HepG2 (cell line): ENCODE results near the gene MEGF11. TPM values are rescaled to one million over a fixed set of nuclear protein-coding genes. Genes with fewer than 3 reads are reported as not detected.

Experiments
- ATAC-seq: fragments of 200-7000 bp; cut with Tn5 transposase; 3 replicates; pipeline ENCODE4 v1.9.1; 2020; ENCODE audit warnings: mild to moderate bottlenecking, moderate library complexity
- BruUV-seq: library from RNA; stranded (reverse); fragments of 400-500 nt; replicated peaks from 2 replicates; lab custom pipeline; 2021; lab: Mats Ljungman, UMichigan
- CTCF ChIA-PET: fragments of 300-600 bp; formaldehyde crosslinking; extraction: SDS; loops from one replicate; lab custom pipeline; 2021; ENCODE audit warnings: low total read pairs, inconsistent platforms, low intra/inter-chr PET ratio; lab: Yijun Ruan, JAX
- POLR2A ChIA-PET: fragments of 350-600 bp; sonication (Branson Sonifier 250); formaldehyde crosslinking; loops from one replicate; lab custom pipeline; 2020; ENCODE audit warnings: antibody characterized with exemption, inconsistent platforms; lab: Yijun Ruan, JAX
- DNase-seq: peaks from one replicate; pipeline ENCODE4 v3.0.0-alpha.2; 2015; ENCODE audit warnings: low spot score
- FAIRE-seq: peaks from 3 replicates; lab custom pipeline; 2011; peaks lifted over from hg19 to GRCh38; lab: Jason Lieb, UNC
- H2AFZ ChIP-seq: one replicate; pipeline ENCODE4 v1.6.1; 2011; ENCODE audit warnings: low read length, inconsistent platforms
- H3K27ac ChIP-seq: fragments of 300-600 bp; 3 replicates; pipeline ENCODE4 v1.8.0; 2011; ENCODE audit warnings: mixed run types, mild to moderate bottlenecking, mixed read lengths, low read length, inconsistent platforms; ENCODE audit not compliant: insufficient read depth; ENCODE audit errors: extremely low read length
- H3K27me3 ChIP-seq, 2 experiments: fragments of 200-600 bp in 1 of 2; 2 replicates in 1 of 2; 3 replicates in 1 of 2; pipeline versions ENCODE4 v1.6.0 to v1.8.0; 2011; ENCODE audit warnings: low read length in 2 of 2, mild to moderate bottlenecking in 2 of 2, moderate library complexity in 2 of 2, inconsistent platforms in 1 of 2; ENCODE audit not compliant: insufficient read depth in 2 of 2, control insufficient read depth in 1 of 2
- H3K36me3 ChIP-seq, 2 experiments: fragments of 200-600 bp in 1 of 2; replicated peaks in 1 of 2; 2 replicates in 1 of 2; 3 replicates in 1 of 2; pipeline versions ENCODE4 v1.5.1 to v1.8.0; 2011; ENCODE audit warnings: low read length in 2 of 2, inconsistent platforms in 1 of 2; ENCODE audit not compliant: insufficient read depth in 2 of 2, control insufficient read depth in 1 of 2
- H3K4me1 ChIP-seq: 2 replicates; pipeline ENCODE4 v1.5.1; 2012; ENCODE audit warnings: low read length, inconsistent platforms; ENCODE audit not compliant: insufficient read depth
- H3K4me2 ChIP-seq: 2 replicates; pipeline ENCODE4 v1.6.0; 2011; ENCODE audit warnings: low read depth, low read length, inconsistent platforms
- H3K4me3 ChIP-seq, 3 experiments: fragments of 200-600 bp in 1 of 3; sonication (generic), shearing (Covaris generic) in 1 of 3; replicated peaks in 1 of 3; 2 replicates each; pipeline ENCODE4 v1.5.1; 2011 to 2016; ENCODE audit warnings: low read length in 3 of 3, inconsistent platforms in 2 of 3, low read depth in 2 of 3, mild to moderate bottlenecking in 2 of 3, control low read depth in 1 of 3, mixed read lengths in 1 of 3; ENCODE audit not compliant: insufficient read depth in 1 of 3
- H3K79me2 ChIP-seq: one replicate; pipeline ENCODE4 v1.6.1; 2011; ENCODE audit warnings: low read length, inconsistent platforms; ENCODE audit not compliant: insufficient read depth
- H3K9ac ChIP-seq: 2 replicates; pipeline ENCODE4 v1.6.0; 2011; ENCODE audit warnings: mild to moderate bottlenecking, low read depth, low read length, inconsistent platforms; ENCODE audit not compliant: insufficient read depth
- H3K9me3 ChIP-seq: 2 replicates; pipeline ENCODE4 v1.5.1; 2012; ENCODE audit warnings: mild to moderate bottlenecking, low read length
- H4K20me1 ChIP-seq: 2 replicates; pipeline ENCODE4 v1.6.0; 2011; ENCODE audit warnings: inconsistent platforms, mild to moderate bottlenecking, low read length, moderate library complexity; ENCODE audit not compliant: insufficient read depth
- CREM ChIP-seq, 2 experiments: sonication (generic) in 1 of 2; formaldehyde crosslinking in 1 of 2; IDR thresholded peaks; 2 replicates each; pipeline versions ENCODE4 v1.4.0 to v1.6.1; 2016 to 2020; ENCODE audit warnings: antibody characterized with exemption in 1 of 2, mild to moderate bottlenecking in 1 of 2, missing genetic modification reagents in 1 of 2
- GATAD1 ChIP-seq: IDR thresholded peaks from 2 replicates; pipeline ENCODE4 v1.6.1; 2016; ENCODE audit warnings: missing genetic modification reagents, missing compliant biosample characterization
- HMG20B ChIP-seq: conservative IDR thresholded peaks from 2 replicates; pipeline ENCODE4 v1.6.1; 2016; ENCODE audit warnings: missing genetic modification reagents, missing compliant biosample characterization
- HNF4A ChIP-seq: sonication (generic); formaldehyde crosslinking; IDR thresholded peaks from 2 replicates; pipeline ENCODE4 v1.4.0; 2020; ENCODE audit warnings: missing genetic modification reagents
- IRX3 ChIP-seq: sonication (generic); formaldehyde crosslinking; IDR thresholded peaks from 2 replicates; pipeline ENCODE4 v1.8.1; 2023; ENCODE audit warnings: mild to moderate bottlenecking, low read depth, missing genetic modification reagents, borderline replicate concordance
- NCOA5 ChIP-seq: sonication (generic); formaldehyde crosslinking; IDR thresholded peaks from 2 replicates; pipeline ENCODE4 v1.4.0; 2020; ENCODE audit warnings: missing genetic modification reagents
- NFKBIZ ChIP-seq: IDR thresholded peaks from 2 replicates; pipeline ENCODE4 v1.6.1; 2018; ENCODE audit warnings: missing genetic modification reagents, missing compliant biosample characterization
- THAP11 ChIP-seq: IDR thresholded peaks from 2 replicates; pipeline ENCODE4 v1.6.1; 2016; ENCODE audit warnings: missing biosample characterization, missing genetic modification reagents
- XRCC5 ChIP-seq: fragments of 200-400 bp; formaldehyde crosslinking; optimal IDR thresholded peaks from 2 replicates; pipeline ENCODE3; 2017; ENCODE audit warnings: mild to moderate bottlenecking, low read length
- ZBTB8A ChIP-seq: sonication (generic); formaldehyde crosslinking; IDR thresholded peaks from 2 replicates; pipeline ENCODE4 v1.4.0; 2020; ENCODE audit warnings: mild to moderate bottlenecking, low read depth, missing genetic modification reagents, borderline replicate concordance
- ZFP62 ChIP-seq: sonication (generic); formaldehyde crosslinking; IDR thresholded peaks from 2 replicates; pipeline ENCODE4 v1.4.0; 2020; ENCODE audit warnings: missing genetic modification reagents
- ZKSCAN8 ChIP-seq: IDR thresholded peaks from 2 replicates; pipeline ENCODE4 v1.6.1; 2016; ENCODE audit warnings: borderline replicate concordance, missing genetic modification reagents, missing compliant biosample characterization
- ZNF10 ChIP-seq: sonication (generic); formaldehyde crosslinking; IDR thresholded peaks from 2 replicates; pipeline ENCODE4 v1.4.0; 2020; ENCODE audit warnings: mild to moderate bottlenecking, low read depth, missing genetic modification reagents, borderline replicate concordance
- ZNF468 ChIP-seq: sonication (generic); formaldehyde crosslinking; IDR thresholded peaks from 2 replicates; pipeline ENCODE4 v1.8.0; 2022; ENCODE audit warnings: mild to moderate bottlenecking, moderate library complexity, missing genetic modification reagents
- WGBS: methylation state at CpG from one replicate; pipeline ENCODE4 v1.1.6; 2017; ENCODE audit warnings: low lambda C conversion rate; 5-methylcytosine and 5-hydroxymethylcytosine counted together
- in situ Hi-C: cut with HindIII; loops from 2 replicates; pipeline ENCODE4 v1.10.0; 2017; ENCODE audit warnings: low pct_unique_long_range_greater_than_20kb; ENCODE audit not compliant: extremely low pct_ligation_motif_present
- intact Hi-C: fragments of 100-400 bp; cut with micrococcal nuclease; formaldehyde crosslinking; loops from one replicate; pipeline ENCODE4 v1.10.0; 2022; ENCODE audit not compliant: unreplicated experiment
- polyA plus RNA-seq, 8 experiments: library from polyadenylated mRNA; depleted of rRNA in 3 of 8; stranded (reverse) in 7 of 8; unstranded in 1 of 8; fragments of >200 nt; fragmentation: Illumina TruSeq in 4 of 8; extraction: Trizol in 4 of 8; gene quantifications; 2 replicates each; pipeline versions ENCODE4 v1.2.1 to v1.2.3, GENCODE V29; 2011 to 2016; ENCODE audit warnings: low read depth in 4 of 8, missing spikeins in 1 of 8, mixed read lengths in 1 of 8; ENCODE audit not compliant: insufficient read depth in 1 of 8
- total RNA-seq, 5 experiments: library from RNA; depleted of rRNA; stranded (reverse); fragments of >200 nt; fragmentation: Illumina TruSeq; extraction: Trizol; gene quantifications; 2 replicates each; pipeline ENCODE4 v1.2.3, GENCODE V29; 2016; ENCODE audit warnings: low read depth in 1 of 5
- TF ChIP-seq, protein P1 (sequence below): sonication (generic); formaldehyde crosslinking; IDR thresholded peaks from 2 replicates; pipeline ENCODE4 v1.4.0; 2020; ENCODE audit warnings: missing genetic modification reagents

MEGF11 gene
- total and polyA plus RNA-seq, 2 of the 13 experiments (the other 11 are each of a cell fraction or from before 2014, with no cell fraction given), result not detected

DNA sequence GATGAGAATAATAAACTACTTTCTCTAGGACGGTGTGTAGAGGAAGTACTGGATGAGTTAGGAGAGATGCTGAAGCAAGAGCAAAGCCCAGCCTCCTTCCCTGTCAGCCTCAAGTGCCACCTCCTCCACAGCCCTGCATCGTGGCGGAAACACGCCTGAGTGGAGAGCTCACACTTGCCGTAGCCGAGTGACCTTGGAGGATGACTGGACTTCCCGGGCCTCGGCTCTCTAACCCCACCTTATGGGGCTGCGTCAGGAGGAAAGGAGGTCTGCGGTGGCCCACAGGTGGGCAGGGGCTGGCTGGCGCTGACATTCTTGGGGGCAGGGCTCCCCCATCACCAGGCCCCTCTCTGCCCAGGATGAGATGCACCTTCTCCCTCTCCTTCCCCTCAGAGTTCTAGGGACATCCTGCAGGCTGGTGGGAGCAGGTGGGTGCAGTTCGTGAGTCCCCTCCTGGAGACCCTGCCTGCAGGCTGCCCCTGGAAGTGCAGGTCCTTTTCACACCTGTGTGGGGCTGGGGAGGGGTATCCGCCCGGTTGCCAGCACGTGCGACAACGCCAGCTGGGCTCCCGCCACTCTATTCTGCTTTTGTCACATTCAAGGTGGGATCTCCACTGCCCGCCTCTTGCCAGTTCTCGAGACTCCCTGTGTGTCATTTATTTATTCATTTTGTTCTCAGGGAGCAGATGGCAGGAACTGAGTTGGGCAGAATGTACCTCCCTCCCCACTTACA lies 175.2 kb downstream of the MEGF11 start:
- H2AFZ ChIP-seq, result no peak overlapping the region
- CTCF ChIA-PET, result no interaction called here
- H3K79me2 ChIP-seq, result no peaks in the 10 kb centered on the region
- BruUV-seq, result no TSS peak
- FAIRE-seq, result no peak
- H3K4me3 ChIP-seq, result no peak overlapping the region
- H4K20me1 ChIP-seq, result no peaks in the 10 kb centered on the region
- no peak overlapping the region for H3K4me2 ChIP-seq
- no peaks in the 10 kb centered on the region for H3K9me3 ChIP-seq
- no peak for TF ChIP-seq NFKBIZ (CRISPR knock-in tag)
- no peak for TF ChIP-seq ZNF468 (CRISPR knock-in tag)
- TF ChIP-seq CREM (IDR thresholded peaks at IDR 0.05), result no peak
- TF ChIP-seq CREM (CRISPR knock-in tag; IDR thresholded peaks at IDR 0.05), result no peak
- no peak for TF ChIP-seq THAP11 (CRISPR knock-in tag)
- no peak for TF ChIP-seq IRX3 (CRISPR knock-in tag)
- TF ChIP-seq GATAD1 (CRISPR knock-in tag), result no peak
- no peak for TF ChIP-seq NCOA5 (CRISPR knock-in tag)
- no peak for TF ChIP-seq ZKSCAN8
- TF ChIP-seq ZBTB8A (CRISPR knock-in tag), result no peak
- no peak for TF ChIP-seq XRCC5
- TF ChIP-seq ZNF10 (CRISPR knock-in tag), result no peak
- no peak for TF ChIP-seq HMG20B (CRISPR knock-in tag)
- TF ChIP-seq HNF4A, result no peak
- TF ChIP-seq, protein P1, sequence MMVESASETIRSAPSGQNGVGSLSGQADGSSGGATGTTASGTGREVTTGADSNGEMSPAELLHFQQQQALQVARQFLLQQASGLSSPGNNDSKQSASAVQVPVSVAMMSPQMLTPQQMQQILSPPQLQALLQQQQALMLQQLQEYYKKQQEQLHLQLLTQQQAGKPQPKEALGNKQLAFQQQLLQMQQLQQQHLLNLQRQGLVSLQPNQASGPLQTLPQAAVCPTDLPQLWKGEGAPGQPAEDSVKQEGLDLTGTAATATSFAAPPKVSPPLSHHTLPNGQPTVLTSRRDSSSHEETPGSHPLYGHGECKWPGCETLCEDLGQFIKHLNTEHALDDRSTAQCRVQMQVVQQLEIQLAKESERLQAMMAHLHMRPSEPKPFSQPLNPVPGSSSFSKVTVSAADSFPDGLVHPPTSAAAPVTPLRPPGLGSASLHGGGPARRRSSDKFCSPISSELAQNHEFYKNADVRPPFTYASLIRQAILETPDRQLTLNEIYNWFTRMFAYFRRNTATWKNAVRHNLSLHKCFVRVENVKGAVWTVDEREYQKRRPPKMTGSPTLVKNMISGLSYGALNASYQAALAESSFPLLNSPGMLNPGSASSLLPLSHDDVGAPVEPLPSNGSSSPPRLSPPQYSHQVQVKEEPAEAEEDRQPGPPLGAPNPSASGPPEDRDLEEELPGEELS (CRISPR knock-in tag), result no peak
- TF ChIP-seq ZFP62 (CRISPR knock-in tag), result no peak
- TF ChIP-seq, all 625 proteins: peak for 0
- Histone ChIP-seq H3K27me3 (peaks cover 0 to 28% of the 10 kb centered on the region in 2 experiments), H3K4me1 (peaks cover 14% of the 10 kb centered on the region), H3K9ac (no peak overlapping the region), H3K27ac (no peak overlapping the region), H3K36me3 (no peaks in the 10 kb centered on the region)
- no peak for ATAC-seq
- in situ Hi-C loops, result no loop called here
- no peak for DNase-seq
- WGBS, result 44% methylated on average over 16 of the region's 20 CpGs
- intact Hi-C loops, result no loop called here
- POLR2A ChIA-PET, result no interaction called here
